Ishikawa (cell line): ENCODE results near the gene NLN.

Experiments
- EP300 ChIP-seq: IDR thresholded peaks from 2 replicates; pipeline ENCODE4 v1.6.1; 2012; ENCODE audit warnings: borderline replicate concordance
- TAF1 ChIP-seq: IDR thresholded peaks from 2 replicates; pipeline ENCODE4 v1.6.1; 2012; ENCODE audit warnings: low read depth, mild to moderate bottlenecking
- TF ChIP-seq, protein P1 (sequence below): IDR thresholded peaks from 2 replicates; pipeline ENCODE4 v1.6.1; 2012; ENCODE audit warnings: low read depth, mild to moderate bottlenecking

DNA sequence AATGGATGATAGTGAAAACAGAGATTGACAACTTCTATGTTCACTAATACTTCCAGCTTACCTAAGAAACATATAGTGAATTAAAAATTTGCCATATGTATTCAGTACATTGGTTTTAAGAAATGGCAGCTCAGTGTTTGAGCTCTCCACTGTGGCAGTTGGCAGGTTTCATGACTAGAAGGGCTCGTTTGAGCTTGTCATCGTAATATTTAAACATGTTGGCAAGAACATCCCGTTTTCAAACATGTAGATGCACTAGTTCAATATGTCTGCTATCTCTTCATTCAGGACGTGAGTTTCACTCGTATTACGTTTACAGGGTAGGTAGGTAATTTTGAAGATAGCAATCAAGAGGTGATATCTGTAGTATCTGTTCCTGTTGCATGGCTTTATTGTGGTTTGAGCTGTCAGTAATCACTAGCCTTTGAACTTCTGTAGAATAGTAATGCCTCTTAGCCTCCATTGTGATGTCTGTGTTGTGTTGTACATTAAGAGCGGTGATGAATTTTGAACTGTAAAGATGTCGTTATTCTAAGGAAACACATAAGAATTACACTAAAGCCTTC is 74.8 kb downstream of the NLN start:
- no peak for TF ChIP-seq TAF1
- TF ChIP-seq EP300, result no peak
- TF ChIP-seq, protein P1, sequence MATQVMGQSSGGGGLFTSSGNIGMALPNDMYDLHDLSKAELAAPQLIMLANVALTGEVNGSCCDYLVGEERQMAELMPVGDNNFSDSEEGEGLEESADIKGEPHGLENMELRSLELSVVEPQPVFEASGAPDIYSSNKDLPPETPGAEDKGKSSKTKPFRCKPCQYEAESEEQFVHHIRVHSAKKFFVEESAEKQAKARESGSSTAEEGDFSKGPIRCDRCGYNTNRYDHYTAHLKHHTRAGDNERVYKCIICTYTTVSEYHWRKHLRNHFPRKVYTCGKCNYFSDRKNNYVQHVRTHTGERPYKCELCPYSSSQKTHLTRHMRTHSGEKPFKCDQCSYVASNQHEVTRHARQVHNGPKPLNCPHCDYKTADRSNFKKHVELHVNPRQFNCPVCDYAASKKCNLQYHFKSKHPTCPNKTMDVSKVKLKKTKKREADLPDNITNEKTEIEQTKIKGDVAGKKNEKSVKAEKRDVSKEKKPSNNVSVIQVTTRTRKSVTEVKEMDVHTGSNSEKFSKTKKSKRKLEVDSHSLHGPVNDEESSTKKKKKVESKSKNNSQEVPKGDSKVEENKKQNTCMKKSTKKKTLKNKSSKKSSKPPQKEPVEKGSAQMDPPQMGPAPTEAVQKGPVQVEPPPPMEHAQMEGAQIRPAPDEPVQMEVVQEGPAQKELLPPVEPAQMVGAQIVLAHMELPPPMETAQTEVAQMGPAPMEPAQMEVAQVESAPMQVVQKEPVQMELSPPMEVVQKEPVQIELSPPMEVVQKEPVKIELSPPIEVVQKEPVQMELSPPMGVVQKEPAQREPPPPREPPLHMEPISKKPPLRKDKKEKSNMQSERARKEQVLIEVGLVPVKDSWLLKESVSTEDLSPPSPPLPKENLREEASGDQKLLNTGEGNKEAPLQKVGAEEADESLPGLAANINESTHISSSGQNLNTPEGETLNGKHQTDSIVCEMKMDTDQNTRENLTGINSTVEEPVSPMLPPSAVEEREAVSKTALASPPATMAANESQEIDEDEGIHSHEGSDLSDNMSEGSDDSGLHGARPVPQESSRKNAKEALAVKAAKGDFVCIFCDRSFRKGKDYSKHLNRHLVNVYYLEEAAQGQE, result no peak
